ENCODE measurements around the gene SSX4B. TPM values are rescaled to one million over a fixed set of nuclear protein-coding genes. Genes with fewer than 3 reads are reported as not detected.
"Not testable (repeated sequence)": the region's sequence is repeated elsewhere in the genome, so short reads cannot be mapped to it uniquely, and the experiment has no call there.

The SSX4B gene
- total RNA-seq, 1 donor from 2014 or later, result not detected

DNA sequence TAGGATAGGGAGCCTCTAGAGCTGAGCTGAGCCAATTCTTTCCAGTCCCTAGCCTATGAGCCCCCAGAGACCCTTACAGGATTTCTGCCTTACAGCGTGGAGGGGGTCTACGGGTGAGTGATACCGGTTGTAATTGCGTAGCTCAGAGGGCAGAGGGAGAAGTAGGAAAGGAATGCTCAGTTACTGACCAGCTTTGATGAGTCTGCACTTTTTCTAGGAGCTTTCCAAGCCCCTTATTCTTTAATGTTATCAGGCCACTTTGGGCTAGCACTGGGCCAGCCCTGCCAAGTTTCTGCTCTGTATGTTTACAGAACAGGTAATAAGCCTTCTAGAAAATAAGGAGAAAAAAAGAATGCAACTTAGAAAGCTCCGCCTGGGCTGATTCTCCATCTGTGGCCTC lies 17.8 kb upstream of the SSX4B start:
- not testable (repeated sequence) for H4K20me1 ChIP-seq (ENCODE audit: insufficient read depth, low read length); H3K9me3 ChIP-seq (ENCODE audit: insufficient read depth, low read depth, low read length); H3K36me3 Mint-ChIP-seq (ENCODE audit: low read depth, unreplicated experiment); H3K4me2 ChIP-seq (ENCODE audit: low read length); H3K27me3 Mint-ChIP-seq (ENCODE audit: low read depth, unreplicated experiment); H3K27ac Mint-ChIP-seq (ENCODE audit: unreplicated experiment); H3K4me1 Mint-ChIP-seq (ENCODE audit: low read depth, unreplicated experiment); H3K27ac ChIP-seq (ENCODE audit: low read depth, low read length); DNase-seq (ENCODE audit: low read depth); H3K4me3 ChIP-seq (ENCODE audit: insufficient read depth, low read depth, low read length); H2AFZ ChIP-seq (ENCODE audit: low read depth, low read length); H3K4me3 Mint-ChIP-seq (ENCODE audit: unreplicated experiment); H3K79me2 ChIP-seq (ENCODE audit: insufficient read depth, low read length); FAIRE-seq; H3K4me1 ChIP-seq (ENCODE audit: insufficient read depth, low read length); H3K36me3 ChIP-seq (ENCODE audit: insufficient read depth, low read length); H3K9ac ChIP-seq (ENCODE audit: low read length); H3K9me3 Mint-ChIP-seq (ENCODE audit: unreplicated experiment); H3K27me3 ChIP-seq (ENCODE audit: insufficient read depth, low read length)

GRCh38 chrX:48427027-48427716 lies 15.4 kb upstream of the SSX4B start:
- H3K27ac ChIP-seq (ENCODE audit: low read depth, low read length); H3K4me1 Mint-ChIP-seq (ENCODE audit: low read depth, unreplicated experiment); H3K27me3 ChIP-seq (ENCODE audit: insufficient read depth, low read length); DNase-seq (ENCODE audit: low read depth); H3K4me3 Mint-ChIP-seq (ENCODE audit: unreplicated experiment); H3K36me3 ChIP-seq (ENCODE audit: insufficient read depth, low read length); H3K9me3 ChIP-seq (ENCODE audit: insufficient read depth, low read depth, low read length); H3K9ac ChIP-seq (ENCODE audit: low read length); H3K4me1 ChIP-seq (ENCODE audit: insufficient read depth, low read length); H3K79me2 ChIP-seq (ENCODE audit: insufficient read depth, low read length); H3K27me3 Mint-ChIP-seq (ENCODE audit: low read depth, unreplicated experiment); H3K4me2 ChIP-seq (ENCODE audit: low read length); H3K9me3 Mint-ChIP-seq (ENCODE audit: unreplicated experiment); H4K20me1 ChIP-seq (ENCODE audit: insufficient read depth, low read length); H3K4me3 ChIP-seq (ENCODE audit: insufficient read depth, low read depth, low read length); H3K36me3 Mint-ChIP-seq (ENCODE audit: low read depth, unreplicated experiment); H3K27ac Mint-ChIP-seq (ENCODE audit: unreplicated experiment); H2AFZ ChIP-seq (ENCODE audit: low read depth, low read length); FAIRE-seq: not testable (repeated sequence)

DNA sequence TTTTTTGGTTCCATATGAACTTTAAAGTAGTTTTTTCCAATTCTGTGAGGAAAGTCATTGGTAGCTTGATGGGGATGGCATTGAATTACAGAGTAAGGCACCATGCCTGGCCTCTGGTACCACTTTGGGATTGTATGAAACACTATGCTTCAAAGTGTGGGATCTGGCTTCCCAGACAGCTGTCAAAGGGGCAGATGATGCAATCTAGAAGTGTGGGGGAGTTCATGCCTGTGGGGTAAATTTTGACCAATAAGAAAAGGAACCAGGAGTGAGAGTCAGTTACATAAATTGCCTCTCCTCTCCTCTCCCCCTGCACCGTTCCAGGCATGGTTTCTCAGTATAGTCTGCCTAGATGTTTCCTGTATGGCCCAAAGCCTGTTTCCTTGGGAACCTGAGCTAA lies 13.9 kb downstream of the SSX4B start:
- FAIRE-seq; H3K9me3 Mint-ChIP-seq (ENCODE audit: unreplicated experiment): not testable (repeated sequence)

DNA sequence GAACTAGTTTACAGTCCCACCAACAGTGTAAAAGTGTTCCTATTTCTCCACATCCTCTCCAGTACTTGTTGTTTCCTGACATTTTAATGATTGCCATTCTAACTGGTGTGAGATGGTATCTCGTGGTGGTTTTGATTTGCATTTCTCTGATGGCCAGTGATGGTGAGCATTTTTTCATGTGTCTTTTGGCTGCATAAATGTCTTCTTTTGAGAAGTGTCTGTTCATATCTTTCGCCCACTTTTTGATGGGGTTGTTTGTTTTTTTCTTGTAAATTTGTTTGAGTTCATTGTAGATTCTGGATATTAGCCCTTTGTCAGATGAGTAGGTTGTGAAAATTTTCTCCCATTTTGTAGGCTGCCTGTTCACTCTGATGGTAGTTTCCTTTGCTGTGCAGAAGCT lies 14.8 kb downstream of the SSX4B start:
- H3K4me3 Mint-ChIP-seq (ENCODE audit: unreplicated experiment); H3K9me3 Mint-ChIP-seq (ENCODE audit: unreplicated experiment); H3K79me2 ChIP-seq (ENCODE audit: insufficient read depth, low read length); H3K27me3 Mint-ChIP-seq (ENCODE audit: low read depth, unreplicated experiment); H3K9me3 ChIP-seq (ENCODE audit: insufficient read depth, low read depth, low read length); H3K36me3 Mint-ChIP-seq (ENCODE audit: low read depth, unreplicated experiment); H3K9ac ChIP-seq (ENCODE audit: low read length); H3K27me3 ChIP-seq (ENCODE audit: insufficient read depth, low read length); H3K4me1 Mint-ChIP-seq (ENCODE audit: low read depth, unreplicated experiment); H3K27ac Mint-ChIP-seq (ENCODE audit: unreplicated experiment); H3K4me3 ChIP-seq (ENCODE audit: insufficient read depth, low read depth, low read length); H2AFZ ChIP-seq (ENCODE audit: low read depth, low read length); H3K27ac ChIP-seq (ENCODE audit: low read depth, low read length); H4K20me1 ChIP-seq (ENCODE audit: insufficient read depth, low read length); H3K4me2 ChIP-seq (ENCODE audit: low read length); H3K36me3 ChIP-seq (ENCODE audit: insufficient read depth, low read length); FAIRE-seq; H3K4me1 ChIP-seq (ENCODE audit: insufficient read depth, low read length); DNase-seq (ENCODE audit: low read depth): not testable (repeated sequence)

More for the DNA sequence above, 13.9 kb downstream of the SSX4B start:
- H3K27ac Mint-ChIP-seq (ENCODE audit: unreplicated experiment); H3K9me3 ChIP-seq (ENCODE audit: insufficient read depth, low read depth, low read length); H3K9ac ChIP-seq (ENCODE audit: low read length); H3K4me3 ChIP-seq (ENCODE audit: insufficient read depth, low read depth, low read length); H4K20me1 ChIP-seq (ENCODE audit: insufficient read depth, low read length); H3K4me1 Mint-ChIP-seq (ENCODE audit: low read depth, unreplicated experiment); H3K79me2 ChIP-seq (ENCODE audit: insufficient read depth, low read length); H3K27me3 ChIP-seq (ENCODE audit: insufficient read depth, low read length); H3K4me1 ChIP-seq (ENCODE audit: insufficient read depth, low read length); H3K4me2 ChIP-seq (ENCODE audit: low read length); H2AFZ ChIP-seq (ENCODE audit: low read depth, low read length); H3K4me3 Mint-ChIP-seq (ENCODE audit: unreplicated experiment); H3K36me3 Mint-ChIP-seq (ENCODE audit: low read depth, unreplicated experiment); H3K27ac ChIP-seq (ENCODE audit: low read depth, low read length); H3K27me3 Mint-ChIP-seq (ENCODE audit: low read depth, unreplicated experiment); DNase-seq (ENCODE audit: low read depth); H3K36me3 ChIP-seq (ENCODE audit: insufficient read depth, low read length): not testable (repeated sequence)

DNA sequence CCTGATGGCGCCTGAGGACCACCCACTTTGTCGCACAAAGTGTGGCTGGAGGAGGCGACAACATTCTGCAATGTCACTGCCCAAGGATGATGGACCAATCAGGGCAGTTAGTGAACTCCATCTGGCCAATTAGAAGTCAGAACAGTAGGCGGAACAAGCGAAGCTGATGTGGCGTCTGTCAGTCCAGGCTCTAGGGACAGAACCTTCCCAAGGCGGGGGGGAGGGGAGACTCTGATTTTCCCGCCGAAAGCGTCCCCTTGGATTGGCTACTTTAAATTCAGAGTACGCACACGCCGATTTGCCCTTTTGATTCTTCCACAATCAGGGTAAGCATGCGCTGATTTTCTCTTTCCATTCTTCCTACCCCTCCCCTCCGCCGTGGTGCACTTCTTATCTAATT lies 28.5 kb downstream of the SSX4B start, which contains the start of gene SSX4:
SSX4 (plus strand) TSS at position 301 of the 400 bp plus-strand sequence. CDS start 515 bp downstream, outside the sequence.
- H3K4me3 ChIP-seq (ENCODE audit: insufficient read depth, low read depth, low read length); H3K27me3 ChIP-seq (ENCODE audit: insufficient read depth, low read length); H3K27me3 Mint-ChIP-seq (ENCODE audit: low read depth, unreplicated experiment); FAIRE-seq; DNase-seq (ENCODE audit: low read depth); H3K36me3 Mint-ChIP-seq (ENCODE audit: low read depth, unreplicated experiment); H3K9me3 Mint-ChIP-seq (ENCODE audit: unreplicated experiment); H3K27ac ChIP-seq (ENCODE audit: low read depth, low read length); H3K79me2 ChIP-seq (ENCODE audit: insufficient read depth, low read length); H2AFZ ChIP-seq (ENCODE audit: low read depth, low read length); H3K27ac Mint-ChIP-seq (ENCODE audit: unreplicated experiment); H3K4me1 ChIP-seq (ENCODE audit: insufficient read depth, low read length); H3K4me3 Mint-ChIP-seq (ENCODE audit: unreplicated experiment); H3K9me3 ChIP-seq (ENCODE audit: insufficient read depth, low read depth, low read length); H4K20me1 ChIP-seq (ENCODE audit: insufficient read depth, low read length); H3K4me1 Mint-ChIP-seq (ENCODE audit: low read depth, unreplicated experiment); H3K36me3 ChIP-seq (ENCODE audit: insufficient read depth, low read length); H3K9ac ChIP-seq (ENCODE audit: low read length); H3K4me2 ChIP-seq (ENCODE audit: low read length): not testable (repeated sequence)

GRCh38 chrX:48370408-48370807 lies 41.4 kb downstream of the SSX4B start:
- not testable (repeated sequence) for DNase-seq (ENCODE audit: low read depth); H3K36me3 Mint-ChIP-seq (ENCODE audit: low read depth, unreplicated experiment); H3K4me2 ChIP-seq (ENCODE audit: low read length); H3K4me3 ChIP-seq (ENCODE audit: insufficient read depth, low read depth, low read length); H3K27ac Mint-ChIP-seq (ENCODE audit: unreplicated experiment); H4K20me1 ChIP-seq (ENCODE audit: insufficient read depth, low read length); H3K9me3 ChIP-seq (ENCODE audit: insufficient read depth, low read depth, low read length); H3K4me3 Mint-ChIP-seq (ENCODE audit: unreplicated experiment); FAIRE-seq; H3K4me1 ChIP-seq (ENCODE audit: insufficient read depth, low read length); H3K79me2 ChIP-seq (ENCODE audit: insufficient read depth, low read length); H3K9me3 Mint-ChIP-seq (ENCODE audit: unreplicated experiment); H3K27ac ChIP-seq (ENCODE audit: low read depth, low read length); H3K27me3 Mint-ChIP-seq (ENCODE audit: low read depth, unreplicated experiment); H3K4me1 Mint-ChIP-seq (ENCODE audit: low read depth, unreplicated experiment); H2AFZ ChIP-seq (ENCODE audit: low read depth, low read length); H3K9ac ChIP-seq (ENCODE audit: low read length); H3K36me3 ChIP-seq (ENCODE audit: insufficient read depth, low read length); H3K27me3 ChIP-seq (ENCODE audit: insufficient read depth, low read length)

Measured in astrocyte (in vitro differentiated cells and primary cell).